Smooth muscle cell (in vitro differentiated cells): ENCODE data around the gene TUBA4A. TPM values are rescaled to one million over a fixed set of nuclear protein-coding genes. Genes with fewer than 3 reads are reported as not detected.
A peak's percentile ranks its signal among the peaks of the same experiment; 100 is the strongest.

Source experiments
- DNase-seq: peaks from one replicate; lab custom pipeline; 2025; ENCODE audit not compliant: unreplicated experiment; lab: John Stamatoyannopoulos, UW
- H2AFZ ChIP-seq: fragments of 200-600 bp; sonication (generic); 2 replicates; pipeline ENCODE4 v1.6.0; 2016; ENCODE audit warnings: antibody characterized with exemption, low read depth, mild to moderate bottlenecking
- H3F3A ChIP-seq: fragments of 200-600 bp; sonication (generic); 2 replicates; pipeline ENCODE4 v1.6.0; 2017; ENCODE audit warnings: antibody characterized with exemption, low read depth
- H3K27ac ChIP-seq: fragments of 200-600 bp; sonication (generic); 2 replicates; pipeline ENCODE4 v1.5.1; 2016; ENCODE audit warnings: low read depth, mild to moderate bottlenecking
- H3K27me3 ChIP-seq: fragments of 200-600 bp; sonication (generic); 2 replicates; pipeline ENCODE4 v1.6.1; 2016; ENCODE audit warnings: low read depth, mild to moderate bottlenecking
- H3K36me3 ChIP-seq: fragments of 200-600 bp; sonication (generic); 2 replicates; pipeline ENCODE4 v1.5.1; 2016; ENCODE audit warnings: low read depth
- H3K4me1 ChIP-seq: fragments of 200-600 bp; sonication (generic); 2 replicates; pipeline ENCODE4 v1.5.1; 2016; ENCODE audit warnings: low read depth
- H3K4me2 ChIP-seq: fragments of 200-600 bp; sonication (generic); 2 replicates; pipeline ENCODE4 v1.6.0; 2016; ENCODE audit warnings: mild to moderate bottlenecking
- H3K4me3 ChIP-seq: fragments of 200-600 bp; sonication (generic); 2 replicates; pipeline ENCODE4 v1.5.1; 2016; ENCODE audit warnings: mild to moderate bottlenecking
- H3K79me2 ChIP-seq: fragments of 200-600 bp; sonication (generic); 2 replicates; pipeline ENCODE4 v1.6.0; 2016; ENCODE audit warnings: low read depth, mild to moderate bottlenecking
- H3K9ac ChIP-seq: fragments of 200-600 bp; sonication (generic); 2 replicates; pipeline ENCODE4 v1.6.0; 2016; ENCODE audit warnings: low read depth
- H3K9me3 ChIP-seq: fragments of 200-600 bp; sonication (generic); replicated peaks from 2 replicates; pipeline ENCODE4 v1.5.1; 2016; ENCODE audit warnings: low read depth
- H4K20me1 ChIP-seq: fragments of 200-600 bp; sonication (generic); 2 replicates; pipeline ENCODE4 v1.6.0; 2016; ENCODE audit warnings: low read depth
- CTCF ChIP-seq: fragments of 200-600 bp; sonication (generic); IDR thresholded peaks from 2 replicates; pipeline ENCODE4 v1.5.1; 2017; ENCODE audit warnings: borderline replicate concordance, mild to moderate bottlenecking, antibody characterized with exemption; ENCODE audit not compliant: insufficient read depth, poor library complexity, severe bottlenecking
- WGBS: methylation state at CpG from one replicate; pipeline ENCODE4 v1.1.7; 2016; ENCODE audit warnings: low lambda C conversion rate; 5-methylcytosine and 5-hydroxymethylcytosine counted together
- polyA plus RNA-seq: library from polyadenylated mRNA; unstranded; fragments of >200 nt; fragmentation: Nextera tagmentation; extraction: Ambion mirVana; gene quantifications from 2 replicates; pipeline ENCODE4 v1.2.1, GENCODE V29; 2016
- total RNA-seq: library from RNA; depleted of rRNA; stranded (reverse); fragments of >200 nt; gene quantifications from 2 replicates; pipeline ENCODE4 v1.2.3, GENCODE V29; 2014

TUBA4A gene
- total and polyA plus RNA-seq, 2 experiments from 2014 or later, result 29.4 to 53.2 TPM

GRCh38 chr2:219282943-219283581 is 29.3 kb upstream of the TUBA4A start:
- Histone ChIP-seq H3K4me3 (no peak overlapping the region), H3K4me2 (no peak overlapping the region), H3K79me2 (no peaks in the 10 kb centered on the region), H3K9me3 (no peaks in the 10 kb centered on the region), H3F3A (peaks cover 11% of the 10 kb centered on the region), H3K9ac (no peak overlapping the region), H3K4me1 (peaks cover 11% of the 10 kb centered on the region), H3K27ac (no peak overlapping the region), H3K27me3 (no peaks in the 10 kb centered on the region), H2AFZ (no peak overlapping the region), H4K20me1 (no peaks in the 10 kb centered on the region), H3K36me3 (no peaks in the 10 kb centered on the region)
- no peak for DNase-seq
- WGBS, result 97% methylated on average over 17 of the region's 17 CpGs
- no peak for TF ChIP-seq CTCF

- TF ChIP-seq CTCF, result no peak
- Histone ChIP-seq H4K20me1 (no peaks in the 10 kb centered on the region), H3K27me3 (no peaks in the 10 kb centered on the region), H3K4me1 (peaks cover 15% of the 10 kb centered on the region), H3K79me2 (no peaks in the 10 kb centered on the region), H3K27ac (no peak overlapping the region), H3K4me2 (no peak overlapping the region), H2AFZ (no peak overlapping the region), H3K4me3 (no peak overlapping the region), H3K9ac (no peak overlapping the region), H3K9me3 (no peaks in the 10 kb centered on the region), H3K36me3 (no peaks in the 10 kb centered on the region), H3F3A (peaks cover 12% of the 10 kb centered on the region)
- 95% methylated on average over 5 of the region's 5 CpGs for WGBS
- no peak for DNase-seq
Observed at GRCh38 chr2:219282375-219282774, 28.7 kb upstream of the TUBA4A start.

- H3K27ac ChIP-seq, result peak overlapping the region; percentile 99
- 78% methylated on average over 8 of the region's 8 CpGs for WGBS
- no peak for DNase-seq
Observed at GRCh38 chr2:219281588-219281987, 27.9 kb upstream of the TUBA4A start.

More at GRCh38 chr2:219281588-219281987, 27.9 kb upstream of the TUBA4A start:
- Histone ChIP-seq H3F3A (peaks cover 12% of the 10 kb centered on the region), H3K9ac (no peak overlapping the region), H3K79me2 (no peaks in the 10 kb centered on the region), H3K9me3 (no peaks in the 10 kb centered on the region), H4K20me1 (no peaks in the 10 kb centered on the region), H3K4me2 (no peak overlapping the region), H3K4me3 (no peak overlapping the region), H3K4me1 (peaks cover 15% of the 10 kb centered on the region), H2AFZ (no peak overlapping the region), H3K27me3 (no peaks in the 10 kb centered on the region), H3K36me3 (no peaks in the 10 kb centered on the region)
- no peak for TF ChIP-seq CTCF
